IMR-90 (cell line): Measurements from ENCODE around the gene CPNE2. TPM values are rescaled to one million over a fixed set of nuclear protein-coding genes. Genes with fewer than 3 reads are reported as not detected.

Source experiments
- ATAC-seq: fragments of 200-7000 bp; cut with Tn5 transposase; 2 replicates; pipeline ENCODE4 v1.9.1; 2020; ENCODE audit warnings: low read depth, mild to moderate bottlenecking, moderate library complexity
- BruUV-seq: library from RNA; stranded (reverse); fragments of 400-500 nt; replicated peaks from 2 replicates; lab custom pipeline; 2021; lab: Mats Ljungman, UMichigan
- CTCF ChIA-PET: fragments of 300-600 bp; formaldehyde crosslinking; extraction: SDS; loops from one replicate; lab custom pipeline; 2021; ENCODE audit warnings: antibody characterized with exemption; lab: Yijun Ruan, JAX
- POLR2A ChIA-PET: fragments of 300-600 bp; sonication (Branson Sonifier 250); formaldehyde crosslinking; loops from one replicate; lab custom pipeline; 2022; ENCODE audit warnings: antibody characterized with exemption; ENCODE audit not compliant: unreplicated experiment; lab: Charles Lee
- DNase-seq: peaks from one replicate; pipeline ENCODE4 v3.0.0; 2013
- H2AFZ ChIP-seq: replicated peaks from 2 replicates; pipeline ENCODE3; 2013; ENCODE audit warnings: low read length, mild to moderate bottlenecking; ENCODE audit not compliant: poor library complexity
- H2AK5ac ChIP-seq: 2 replicates; pipeline ENCODE4 v1.6.1; 2013; ENCODE audit warnings: low read depth, low read length, inconsistent platforms
- H2AK9ac ChIP-seq: replicated peaks from 2 replicates; pipeline ENCODE3; 2013; ENCODE audit warnings: mild to moderate bottlenecking, low read depth, low read length, moderate library complexity; ENCODE audit not compliant: poor library complexity
- H2BK120ac ChIP-seq: 2 replicates; pipeline ENCODE4 v1.6.1; 2013; ENCODE audit warnings: low read depth, low read length, inconsistent platforms
- H2BK15ac ChIP-seq: 3 replicates; pipeline ENCODE4 v1.6.1; 2013; ENCODE audit warnings: low read depth, low read length, inconsistent platforms
- H2BK20ac ChIP-seq: 2 replicates; pipeline ENCODE4 v1.6.1; 2013; ENCODE audit warnings: low read depth, mild to moderate bottlenecking, inconsistent platforms, low read length, moderate library complexity
- H2BK5ac ChIP-seq: 2 replicates; pipeline ENCODE4 v1.6.1; 2013; ENCODE audit warnings: mild to moderate bottlenecking, low read depth, low read length, inconsistent platforms; ENCODE audit not compliant: poor library complexity, severe bottlenecking
- H3K14ac ChIP-seq: replicated peaks from 2 replicates; pipeline ENCODE4 v1.6.1; 2013; ENCODE audit warnings: low read depth, low read length, inconsistent platforms
- H3K18ac ChIP-seq: 2 replicates; pipeline ENCODE4 v1.6.1; 2013; ENCODE audit warnings: low read depth, low read length, control low read depth
- H3K23ac ChIP-seq: 2 replicates; pipeline ENCODE4 v1.6.1; 2013; ENCODE audit warnings: low read depth, low read length, inconsistent platforms
- H3K27ac ChIP-seq: 2 replicates; pipeline ENCODE4 v1.5.1; 2013; ENCODE audit warnings: mild to moderate bottlenecking, control low read depth, low read length; ENCODE audit not compliant: insufficient read depth
- H3K27me3 ChIP-seq: 2 replicates; pipeline ENCODE4 v1.6.1; 2013; ENCODE audit warnings: low read length; ENCODE audit not compliant: control insufficient read depth, insufficient read depth
- H3K36me3 ChIP-seq: 2 replicates; pipeline ENCODE4 v1.6.1; 2013; ENCODE audit warnings: low read length, mixed read lengths; ENCODE audit not compliant: control insufficient read depth, insufficient read depth
- H3K4ac ChIP-seq: 2 replicates; pipeline ENCODE4 v1.6.1; 2013; ENCODE audit warnings: low read depth, low read length, inconsistent platforms
- H3K4me1 ChIP-seq: 2 replicates; pipeline ENCODE4 v1.6.1; 2013; ENCODE audit warnings: low read length, mixed read lengths; ENCODE audit not compliant: control insufficient read depth, insufficient read depth
- H3K4me2 ChIP-seq: 2 replicates; pipeline ENCODE4 v1.6.1; 2013; ENCODE audit warnings: low read depth, mild to moderate bottlenecking, control low read depth, low read length, moderate library complexity
- H3K4me3 ChIP-seq: 2 replicates; pipeline ENCODE4 v1.5.1; 2013; ENCODE audit warnings: low read depth, mild to moderate bottlenecking, control low read depth, low read length, moderate library complexity; ENCODE audit not compliant: insufficient read depth
- H3K56ac ChIP-seq: 2 replicates; pipeline ENCODE4 v1.6.1; 2013; ENCODE audit warnings: low read length, inconsistent platforms; ENCODE audit not compliant: insufficient read depth; ENCODE audit errors: extremely low read depth
- H3K79me1 ChIP-seq, 2 experiments: 2 replicates each; pipeline ENCODE4 v1.6.1; 2013; ENCODE audit warnings: low read length in 2 of 2, inconsistent platforms in 1 of 2, low read depth in 1 of 2
- H3K9ac ChIP-seq: 2 replicates; pipeline ENCODE4 v1.6.1; 2013; ENCODE audit warnings: low read depth, low read length, control low read depth
- H3K9me1 ChIP-seq: 2 replicates; pipeline ENCODE4 v1.6.1; 2013; ENCODE audit warnings: low read length, inconsistent platforms; ENCODE audit not compliant: insufficient read depth
- H3K9me3 ChIP-seq: 2 replicates; pipeline ENCODE4 v1.6.1; 2013; ENCODE audit warnings: low read length; ENCODE audit not compliant: control insufficient read depth, insufficient read depth
- H4K20me1 ChIP-seq: 2 replicates; pipeline ENCODE4 v1.6.1; 2013; ENCODE audit warnings: low read length, inconsistent platforms; ENCODE audit not compliant: insufficient read depth
- H4K5ac ChIP-seq: 2 replicates; pipeline ENCODE4 v1.6.1; 2013; ENCODE audit warnings: mild to moderate bottlenecking, low read depth, low read length, control low read depth
- H4K8ac ChIP-seq, 2 experiments: 2 replicates each; pipeline ENCODE4 v1.6.1; 2013; ENCODE audit warnings: low read depth in 2 of 2, low read length in 2 of 2, control low read depth in 1 of 2, inconsistent platforms in 1 of 2
- H4K91ac ChIP-seq: 2 replicates; pipeline ENCODE4 v1.6.1; 2013; ENCODE audit warnings: low read depth, low read length, inconsistent platforms; ENCODE audit not compliant: insufficient read depth
- RCOR1 ChIP-seq: IDR thresholded peaks from 2 replicates; pipeline ENCODE4 v1.6.1; 2012; ENCODE audit warnings: mild to moderate bottlenecking, low read length, improper control_type of control experiment; ENCODE audit not compliant: insufficient replicate concordance
- WGBS, 2 experiments: methylation state at CpG; one replicate each; pipeline versions ENCODE4 v1.1.5 to v1.1.7; 2013; ENCODE audit warnings: missing lambda C conversion rate in 2 of 2; ENCODE audit not compliant: insufficient read length in 1 of 2; ENCODE audit errors: extremely low coverage in 2 of 2; 5-methylcytosine and 5-hydroxymethylcytosine counted together
- dilution Hi-C: fragments of 300-500 bp; cut with HindIII; formaldehyde crosslinking; loops from one replicate; pipeline ENCODE4 v1.14.3; 2018; ENCODE audit warnings: low sequenced_read_pairs; ENCODE audit not compliant: unreplicated experiment
- in situ Hi-C: fragments of 300-500 bp; cut with MboI; formaldehyde crosslinking; loops from 3 replicates; pipeline ENCODE4 v1.14.3; 2019; ENCODE audit warnings: low sequenced_read_pairs, inconsistent platforms, mixed read lengths
- intact Hi-C: fragments of 100-400 bp; cut with micrococcal nuclease; formaldehyde crosslinking; loops from 2 replicates; pipeline ENCODE4 v1.10.0; 2022
- polyA plus RNA-seq, 3 experiments: library from polyadenylated mRNA; depleted of rRNA; stranded (reverse); fragments of >200 nt; gene quantifications; 2 replicates each; pipeline ENCODE4 v1.2.3, GENCODE V29; 2012; ENCODE audit warnings: low replicate concordance in 1 of 3
- total RNA-seq: library from RNA; depleted of rRNA; stranded (reverse); fragments of >200 nt; gene quantifications from 2 replicates; pipeline ENCODE4 v1.2.3, GENCODE V29; 2012

CPNE2 gene
- total and polyA plus RNA-seq, 2 of the 4 experiments (the other 2 are of a cell fraction) = 15.4 to 48.0 TPM

DNA sequence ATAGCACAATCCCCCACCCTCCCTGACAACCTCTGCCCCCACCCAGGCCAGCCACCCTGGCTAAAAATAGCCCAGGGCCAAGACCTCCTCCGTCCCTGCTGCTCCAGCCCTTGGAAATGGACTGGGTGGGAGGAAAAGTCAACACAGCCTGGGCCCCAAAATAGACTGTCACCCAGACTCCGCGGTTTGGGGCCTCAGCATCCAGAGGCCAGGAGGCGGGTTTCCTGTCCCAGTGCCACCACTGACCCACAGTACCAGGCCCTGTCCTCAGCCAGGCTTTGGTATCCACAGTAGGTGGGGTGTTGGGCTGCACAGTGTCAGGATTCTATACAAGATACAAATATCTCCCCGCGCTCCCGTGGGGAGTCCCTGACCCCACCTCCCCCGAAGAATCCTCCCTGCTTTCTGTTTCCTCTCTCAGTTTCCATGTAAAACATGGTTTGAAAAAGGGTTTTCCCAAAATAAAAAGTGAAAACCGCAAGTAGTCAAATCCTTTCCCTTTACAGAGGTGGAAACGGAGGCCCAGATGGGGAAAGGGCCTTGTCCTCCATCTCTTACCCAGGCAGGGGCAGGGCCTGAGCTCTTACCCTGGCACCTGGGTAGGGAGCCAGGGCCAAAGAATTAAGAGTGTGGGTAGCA is 20.1 kb downstream of the CPNE2 start:
- Histone ChIP-seq H3K4ac (no peak overlapping the region), H3K9me1 (peaks cover 16% of the 10 kb centered on the region; the same call in 1 of the 2 replicates), H3K27ac (no peak overlapping the region), H2AK5ac (no peak overlapping the region), H3K4me1 (peaks cover 13% of the 10 kb centered on the region), H2AK9ac (peak overlapping the region; percentile 51), H2AFZ (peak overlapping the region; percentile 48), H3K56ac (no peak overlapping the region), H3K9ac (no peak overlapping the region), H2BK20ac (no peak overlapping the region), H4K8ac (no peak overlapping the region), H3K18ac (no peak overlapping the region), H3K23ac (no peak overlapping the region), H3K36me3 (no peaks in the 10 kb centered on the region; the same call in 1 of the 2 replicates), H3K4me3 (no peak overlapping the region), H2BK15ac (no peak overlapping the region), H3K9me3 (no peaks in the 10 kb centered on the region), H4K91ac (no peak overlapping the region), H4K20me1 (peaks cover 5% of the 10 kb centered on the region), H4K5ac (no peak overlapping the region), H3K4me2 (no peak overlapping the region), H2BK5ac (no peak overlapping the region), H3K27me3 (no peaks in the 10 kb centered on the region), H2BK120ac (no peak overlapping the region), H3K79me1 (peaks cover 4 to 24% of the 10 kb centered on the region in 2 experiments; a peak in 2 of 4 replicates), H3K14ac (no peak overlapping the region)
- POLR2A ChIA-PET = no interaction called here
- CTCF ChIA-PET = interaction anchor here (0.8 kb wide), 1 partner anchor 20 kb away, joined by 3 read pairs; the partner anchor contains the start of gene CPNE2
- in situ Hi-C loops (no loop called here), dilution Hi-C loops (no loop called here), intact Hi-C loops (no loop called here)
- no TSS peak for BruUV-seq
- WGBS, 2 experiments = 67% methylated on average over 1 of the region's 10 CpGs; no CpG with 5 or more reads in 1 of the 2 experiments
- ATAC-seq = no peak
- TF ChIP-seq RCOR1 = no peak
- DNase-seq = no peak
